DND-41 (cell line): ENCODE data around the gene ZCCHC10.

ENCODE experiments used
- CTCF ChIP-seq: IDR thresholded peaks from 2 replicates; pipeline ENCODE4 v1.5.1; 2012; ENCODE audit warnings: borderline replicate concordance, low read length, moderate library complexity, mild to moderate bottlenecking; ENCODE audit not compliant: poor library complexity, severe bottlenecking; ENCODE audit errors: extremely low read depth
- EZH2 ChIP-seq: IDR thresholded peaks from 3 replicates; pipeline ENCODE4 v1.6.1; 2012; ENCODE audit warnings: borderline replicate concordance, low read depth, mild to moderate bottlenecking, moderate library complexity, low read length, inconsistent platforms; ENCODE audit not compliant: severe bottlenecking

GRCh38 chr5:133017964-133018363 is 8.4 kb downstream of the ZCCHC10 start:
- TF ChIP-seq CTCF = no peak
- no peak for TF ChIP-seq EZH2
